C4-2B (cell line): ENCODE measurements around the gene CAMTA1.

ENCODE experiments used
- H3K27ac ChIP-seq: fragments of 450-650 bp; 2 replicates; pipeline ENCODE4 v1.5.1; 2017
- ZFX ChIP-seq: fragments of 450-650 bp; IDR thresholded peaks from 2 replicates; pipeline ENCODE4 v1.6.1; 2017
- TF ChIP-seq, protein P1 (sequence below): fragments of 450-650 bp; conservative IDR thresholded peaks from 2 replicates; pipeline ENCODE4 v1.5.1; 2017; ENCODE audit warnings: mild to moderate bottlenecking

The CAMTA1 gene

DNA sequence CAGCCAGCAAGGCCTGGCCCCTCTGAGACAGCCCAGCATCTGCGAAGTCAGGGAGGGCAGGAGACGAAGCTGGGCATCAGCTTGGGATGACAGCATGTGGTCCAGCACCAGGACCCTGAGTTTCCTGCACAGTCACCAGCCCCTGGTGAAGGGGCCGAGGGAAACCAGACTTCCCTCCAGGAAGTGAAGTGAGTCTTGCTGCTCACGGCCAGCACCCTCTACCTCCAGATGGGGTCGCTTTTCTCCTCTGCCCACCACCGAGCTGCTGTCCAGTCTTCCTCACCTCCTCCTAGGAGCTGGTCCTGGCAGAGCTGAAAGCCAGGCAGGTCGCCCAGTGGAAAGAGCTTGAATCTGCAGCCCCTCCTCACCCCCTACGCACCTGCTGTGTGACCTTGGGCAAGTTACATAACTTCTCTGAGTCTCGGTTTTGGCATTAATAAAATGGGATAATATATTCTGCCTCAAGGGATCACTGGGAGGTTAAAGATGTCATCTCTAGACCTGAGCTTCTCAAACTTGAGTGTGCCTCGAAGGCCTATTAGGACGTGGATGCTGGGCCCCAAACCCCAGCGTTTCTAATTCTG lies 867.4 kb downstream of the CAMTA1 start:
- TF ChIP-seq, protein P1, sequence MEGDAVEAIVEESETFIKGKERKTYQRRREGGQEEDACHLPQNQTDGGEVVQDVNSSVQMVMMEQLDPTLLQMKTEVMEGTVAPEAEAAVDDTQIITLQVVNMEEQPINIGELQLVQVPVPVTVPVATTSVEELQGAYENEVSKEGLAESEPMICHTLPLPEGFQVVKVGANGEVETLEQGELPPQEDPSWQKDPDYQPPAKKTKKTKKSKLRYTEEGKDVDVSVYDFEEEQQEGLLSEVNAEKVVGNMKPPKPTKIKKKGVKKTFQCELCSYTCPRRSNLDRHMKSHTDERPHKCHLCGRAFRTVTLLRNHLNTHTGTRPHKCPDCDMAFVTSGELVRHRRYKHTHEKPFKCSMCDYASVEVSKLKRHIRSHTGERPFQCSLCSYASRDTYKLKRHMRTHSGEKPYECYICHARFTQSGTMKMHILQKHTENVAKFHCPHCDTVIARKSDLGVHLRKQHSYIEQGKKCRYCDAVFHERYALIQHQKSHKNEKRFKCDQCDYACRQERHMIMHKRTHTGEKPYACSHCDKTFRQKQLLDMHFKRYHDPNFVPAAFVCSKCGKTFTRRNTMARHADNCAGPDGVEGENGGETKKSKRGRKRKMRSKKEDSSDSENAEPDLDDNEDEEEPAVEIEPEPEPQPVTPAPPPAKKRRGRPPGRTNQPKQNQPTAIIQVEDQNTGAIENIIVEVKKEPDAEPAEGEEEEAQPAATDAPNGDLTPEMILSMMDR = no peak
- TF ChIP-seq ZFX = no peak

DNA sequence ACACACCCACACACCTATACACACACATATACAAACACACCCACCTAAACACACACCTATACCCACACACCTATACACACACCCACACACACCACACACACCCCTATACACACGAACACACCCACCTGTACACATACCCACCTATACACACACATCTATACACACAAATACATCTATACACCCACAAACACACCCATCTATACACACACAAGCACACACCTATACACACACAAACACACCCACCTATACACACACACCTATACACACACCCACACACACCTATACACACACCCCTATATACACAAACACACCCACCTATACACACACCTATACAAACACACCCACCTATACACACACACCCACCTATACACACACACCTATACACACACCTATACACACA lies 869.5 kb downstream of the CAMTA1 start:
- no peak overlapping the region for H3K27ac ChIP-seq
- TF ChIP-seq, protein P1 = no peak
- no peak for TF ChIP-seq ZFX

More for the DNA sequence above, 867.4 kb downstream of the CAMTA1 start:
- no peak overlapping the region for H3K27ac ChIP-seq

- H3K27ac ChIP-seq = no peak overlapping the region
- TF ChIP-seq ZFX = no peak
- TF ChIP-seq, protein P1 = no peak
Observed at GRCh38 chr1:7655354-7655753, 870.1 kb downstream of the CAMTA1 start.

DNA sequence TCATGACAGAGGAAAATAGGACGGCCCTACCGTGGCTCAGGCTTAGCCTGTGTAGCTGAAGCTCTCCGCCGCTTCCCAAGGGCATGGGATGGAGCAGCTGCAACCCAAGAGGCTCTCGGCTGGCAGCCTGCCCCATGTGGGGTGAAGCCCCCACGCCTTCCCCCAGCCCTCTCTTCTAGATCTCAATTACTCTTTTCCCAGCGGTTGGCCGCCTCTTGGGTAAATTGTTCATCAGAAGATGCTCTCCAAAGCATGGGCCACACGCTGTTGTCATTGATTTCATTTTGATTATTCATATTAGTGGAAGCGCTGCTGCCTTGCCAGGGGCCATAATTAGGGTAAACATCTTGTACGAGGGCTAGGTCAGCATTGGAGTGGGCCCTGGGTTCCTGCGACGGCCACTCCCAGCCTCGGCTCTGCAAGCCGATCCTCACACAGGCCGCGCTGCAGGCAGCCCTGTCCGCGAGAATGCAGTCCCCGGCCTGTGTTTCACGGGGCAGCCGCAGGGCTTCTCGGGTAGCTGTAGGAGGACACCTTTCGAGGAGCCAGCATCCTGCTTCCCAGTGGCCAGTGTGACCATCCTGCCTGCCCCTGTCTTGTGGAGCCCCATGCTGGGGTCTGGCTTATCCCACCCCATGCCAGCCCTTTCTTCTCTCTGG lies 871.4 kb downstream of the CAMTA1 start:
- TF ChIP-seq ZFX = no peak
- TF ChIP-seq, protein P1 = no peak
- H3K27ac ChIP-seq = no peak overlapping the region

GRCh38 chr1:7657287-7658016 lies 872.2 kb downstream of the CAMTA1 start:
- TF ChIP-seq, protein P1 = no peak
- TF ChIP-seq ZFX = no peak

DNA sequence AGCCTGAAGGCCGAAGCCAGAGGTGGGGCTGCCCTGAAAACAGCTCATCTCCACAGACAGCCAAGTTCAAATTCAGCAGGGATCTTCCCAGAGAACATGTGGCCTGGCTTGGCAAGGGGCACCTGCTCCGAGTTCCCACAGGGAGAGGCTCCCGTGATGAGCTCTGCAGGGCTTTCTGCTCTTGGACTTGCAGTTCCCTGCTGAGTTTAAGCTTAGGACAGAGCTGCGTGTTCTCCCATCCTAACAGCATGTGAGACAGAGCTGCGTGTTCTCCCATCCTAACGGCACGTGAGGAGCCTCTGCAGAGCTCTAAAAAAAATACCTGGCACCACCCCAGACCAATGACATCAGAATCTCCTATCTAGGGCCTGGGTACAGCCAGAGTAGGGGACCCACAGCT lies 872.8 kb downstream of the CAMTA1 start:
- H3K27ac ChIP-seq = no peak overlapping the region
- TF ChIP-seq ZFX = no peak
- TF ChIP-seq, protein P1 = no peak

More at GRCh38 chr1:7657287-7658016, 872.2 kb downstream of the CAMTA1 start:
- H3K27ac ChIP-seq = no peak overlapping the region

- no peak for TF ChIP-seq ZFX
- TF ChIP-seq, protein P1 = no peak
- H3K27ac ChIP-seq = no peak overlapping the region
Observed at GRCh38 chr1:7659514-7659913, 874.3 kb downstream of the CAMTA1 start.
